ENCODE results near the gene TGFBR1.
"Not testable (repeated sequence)": the region's sequence is repeated elsewhere in the genome, so short reads cannot be mapped to it uniquely, and the experiment has no call there.

Gene TGFBR1

GRCh38 chr9:99076030-99076429 is 28.9 kb upstream of the TGFBR1 start:
- no peak for DNase-seq

DNA sequence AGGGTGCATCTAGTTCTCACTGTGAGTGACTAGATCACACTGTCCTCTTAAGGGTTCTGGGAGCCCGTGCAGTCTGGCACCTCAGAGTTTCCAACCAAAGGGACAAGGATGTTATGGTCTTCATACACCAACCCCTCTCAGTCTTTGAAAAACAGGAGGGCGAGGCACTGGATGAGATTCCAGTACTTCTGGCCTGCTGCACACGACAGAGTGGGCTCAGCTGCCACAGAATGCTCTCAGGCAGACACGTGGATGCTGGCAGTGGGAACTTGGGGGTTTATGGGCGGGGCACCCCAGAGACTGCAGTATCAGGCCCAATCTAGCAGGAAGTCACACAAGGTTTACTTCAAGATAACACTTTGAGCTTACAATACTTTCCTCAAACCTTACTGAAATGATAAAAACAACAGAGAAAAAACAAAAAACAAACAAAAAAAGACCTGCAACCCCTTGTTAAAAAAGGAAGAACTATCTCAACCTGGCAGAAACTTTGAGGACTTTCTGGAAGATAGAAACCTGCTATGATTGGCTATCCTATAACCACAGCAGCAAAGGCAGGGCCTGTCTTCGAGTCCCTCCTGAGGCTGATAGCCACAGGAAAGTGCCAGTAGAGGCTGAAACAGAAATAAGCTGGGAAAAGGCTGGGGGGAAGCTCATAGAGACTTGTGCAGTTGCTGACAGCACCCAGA is 28.3 kb upstream of the TGFBR1 start:
- DNase-seq: no peak

DNA sequence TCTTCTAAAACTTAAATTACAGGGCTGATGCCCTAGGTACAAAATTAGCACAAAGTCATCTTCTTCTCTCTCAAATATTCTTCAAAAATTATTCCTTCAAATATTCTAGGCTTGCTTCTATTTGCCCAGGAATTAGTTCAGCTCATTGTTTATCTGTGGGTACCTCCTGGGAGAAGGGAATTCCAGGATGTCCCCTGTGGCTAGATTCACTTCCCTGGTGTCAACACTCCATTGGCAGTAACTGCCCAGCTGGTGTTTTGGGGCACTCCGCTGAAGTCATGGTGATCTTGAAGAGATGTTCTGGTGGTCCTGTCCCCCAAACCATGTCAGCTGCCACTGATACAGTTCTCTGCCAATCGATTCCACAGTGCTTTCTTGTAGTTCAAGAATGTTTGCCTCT is 26.2 kb upstream of the TGFBR1 start:
- peak; percentile 54 for DNase-seq

DNA sequence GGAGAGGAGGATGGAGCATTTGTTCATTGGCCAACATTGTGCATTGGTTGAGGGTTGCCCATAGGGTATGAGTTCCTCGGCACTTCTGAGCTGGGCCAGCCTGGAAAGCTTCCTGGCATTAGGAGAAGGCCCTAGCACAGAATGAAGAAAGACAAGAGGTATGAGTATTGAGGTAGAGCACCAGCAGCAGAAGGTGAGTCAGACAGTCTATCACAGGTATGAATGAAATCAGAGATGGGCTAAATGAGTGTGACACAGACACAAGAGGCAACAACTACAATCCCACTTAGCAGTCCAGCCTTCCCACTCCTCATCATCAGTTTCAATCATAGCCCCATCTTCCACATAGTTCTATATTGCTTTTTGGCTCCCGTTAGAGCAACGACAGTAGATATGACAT is 25.4 kb upstream of the TGFBR1 start:
- no peak for DNase-seq

DNA sequence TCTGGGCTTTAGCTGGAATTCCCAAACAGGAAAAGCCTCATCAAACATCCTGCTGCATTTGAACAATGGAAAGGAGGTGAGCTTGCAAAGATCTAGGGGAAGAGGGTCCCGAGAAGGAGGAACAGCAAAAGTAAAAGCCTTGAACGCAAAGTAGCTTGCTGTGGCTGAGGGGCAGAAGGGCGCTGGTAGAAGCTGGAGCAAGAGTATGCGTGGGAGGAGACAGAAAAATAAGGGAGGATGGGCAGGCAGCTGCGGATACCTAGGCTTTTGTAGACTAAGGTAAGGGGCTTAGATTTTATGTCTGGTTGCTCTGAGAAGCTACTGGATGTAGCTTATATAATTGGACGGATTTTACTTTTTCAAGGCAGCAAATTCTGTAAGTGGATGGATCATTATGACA is 21.9 kb upstream of the TGFBR1 start:
- DNase-seq: no peak

GRCh38 chr9:99085949-99086948 is 18.7 kb upstream of the TGFBR1 start:
- DNase-seq: peak; percentile 82

GRCh38 chr9:99087462-99087861 is 17.5 kb upstream of the TGFBR1 start:
- no peak for DNase-seq

- peak; percentile 68 for DNase-seq
Measured at GRCh38 chr9:99090336-99091130, 14.4 kb upstream of the TGFBR1 start.

- no peak for DNase-seq
Measured at GRCh38 chr9:99092643-99093491, 12.0 kb upstream of the TGFBR1 start.

DNA sequence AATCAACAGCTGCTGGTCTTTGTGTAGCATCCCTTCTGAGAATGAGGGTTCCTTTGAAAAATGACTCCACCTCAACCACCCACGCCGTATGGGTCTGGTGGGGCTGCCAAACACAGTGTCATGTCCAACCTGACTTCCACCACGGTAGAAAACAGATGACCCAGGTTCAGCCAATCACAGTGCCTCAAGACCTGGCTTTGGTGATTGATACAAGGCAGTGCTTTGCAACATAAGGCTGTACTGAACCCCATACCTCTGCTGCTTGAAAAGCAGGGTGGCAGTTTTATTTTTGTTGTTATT is 11.5 kb upstream of the TGFBR1 start:
- no peak for DNase-seq

DNA sequence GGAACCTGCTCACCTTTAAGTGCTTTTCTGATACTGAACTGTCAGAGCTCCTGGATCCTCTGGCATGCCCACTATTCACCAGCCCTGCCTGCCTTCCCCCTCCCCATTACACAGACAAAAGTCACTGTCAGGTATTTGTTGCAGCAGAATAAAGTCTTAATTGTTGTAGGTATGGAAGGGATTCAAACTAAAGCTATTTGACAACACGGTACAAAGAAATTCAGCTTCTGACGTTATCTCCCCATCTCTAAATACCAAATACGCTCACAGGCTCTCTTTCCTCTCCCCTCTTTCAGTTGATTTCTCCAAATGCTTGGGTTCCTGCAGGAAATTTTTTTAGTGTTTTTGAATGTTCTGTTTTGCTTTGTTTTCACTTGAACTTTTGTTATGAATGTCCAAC is 9.3 kb upstream of the TGFBR1 start:
- DNase-seq: no peak

DNA sequence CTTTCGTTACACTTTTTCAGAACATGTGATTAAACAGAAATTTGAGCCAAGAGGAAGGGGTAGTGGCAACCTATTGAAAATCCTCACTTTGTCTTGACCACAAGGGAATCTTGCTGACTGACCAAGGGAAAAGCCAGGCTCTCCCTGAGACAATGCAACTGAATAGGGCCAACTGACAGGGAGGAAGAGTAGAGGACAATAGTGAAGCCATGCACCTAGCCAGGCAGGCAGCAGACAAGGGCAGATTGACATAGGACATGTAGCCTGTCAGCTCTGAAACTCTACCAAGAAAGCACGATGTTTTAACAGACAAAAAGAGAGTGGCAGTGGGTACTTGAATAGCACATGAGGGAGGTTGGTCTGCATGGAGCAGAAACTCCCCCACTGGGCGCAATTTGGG is 8.5 kb upstream of the TGFBR1 start:
- no peak for DNase-seq

DNA sequence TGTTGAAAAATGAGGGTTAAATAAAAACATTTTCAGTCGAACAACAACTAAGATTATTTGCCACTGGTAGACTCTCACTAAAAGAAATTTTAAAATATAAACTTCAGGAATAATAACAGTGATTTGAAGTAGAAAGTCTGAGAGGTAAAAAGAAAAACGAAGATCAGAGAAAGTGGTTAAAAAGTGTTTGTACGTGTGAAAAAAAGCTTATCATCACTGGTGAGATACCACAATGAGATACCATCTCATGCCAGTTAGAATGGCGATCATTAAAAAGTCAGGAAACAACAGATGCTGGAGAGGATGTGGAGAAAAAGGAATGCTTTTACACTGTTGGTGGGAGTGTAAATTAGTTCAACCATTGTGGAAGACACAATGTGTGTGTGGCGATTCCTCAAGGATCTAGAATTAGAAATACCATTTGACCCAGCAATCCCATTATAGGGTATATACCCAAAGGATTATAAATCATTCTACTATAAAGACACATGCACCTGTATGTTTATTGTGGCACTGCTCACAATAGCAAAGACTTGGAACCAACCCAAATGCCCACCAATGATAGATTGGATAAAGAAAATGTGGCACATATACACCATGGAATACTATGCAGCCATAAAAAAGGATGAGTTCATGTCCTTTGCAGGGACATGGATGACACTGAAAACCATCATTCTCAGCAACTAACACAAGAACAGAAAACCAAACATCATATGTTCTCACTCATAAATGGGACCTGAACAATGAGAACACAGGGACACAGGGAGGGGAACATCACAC is 4.9 kb upstream of the TGFBR1 start:
- DNase-seq: not testable (repeated sequence)

DNA sequence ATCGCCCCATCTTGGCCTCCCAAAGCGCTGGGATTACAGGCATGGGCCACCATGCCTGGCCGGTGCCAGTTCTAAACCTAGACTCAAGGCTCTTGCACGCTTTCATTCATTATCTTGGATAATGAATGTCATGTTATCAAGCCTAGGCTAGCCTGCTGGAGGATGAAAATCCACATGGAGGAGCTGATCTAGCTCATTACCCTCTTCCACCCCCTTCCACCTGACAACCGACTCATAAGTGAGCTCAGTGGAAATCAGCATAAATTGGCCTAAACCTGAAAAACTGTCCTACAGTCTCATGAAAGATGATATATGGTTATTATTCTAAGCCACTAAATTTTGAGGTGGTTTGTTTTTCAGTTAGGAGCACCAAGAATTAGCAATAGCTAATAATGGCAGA is 3.6 kb upstream of the TGFBR1 start:
- no peak for DNase-seq

- no peak for DNase-seq
Measured at GRCh38 chr9:99101812-99102211, 3.1 kb upstream of the TGFBR1 start.

DNA sequence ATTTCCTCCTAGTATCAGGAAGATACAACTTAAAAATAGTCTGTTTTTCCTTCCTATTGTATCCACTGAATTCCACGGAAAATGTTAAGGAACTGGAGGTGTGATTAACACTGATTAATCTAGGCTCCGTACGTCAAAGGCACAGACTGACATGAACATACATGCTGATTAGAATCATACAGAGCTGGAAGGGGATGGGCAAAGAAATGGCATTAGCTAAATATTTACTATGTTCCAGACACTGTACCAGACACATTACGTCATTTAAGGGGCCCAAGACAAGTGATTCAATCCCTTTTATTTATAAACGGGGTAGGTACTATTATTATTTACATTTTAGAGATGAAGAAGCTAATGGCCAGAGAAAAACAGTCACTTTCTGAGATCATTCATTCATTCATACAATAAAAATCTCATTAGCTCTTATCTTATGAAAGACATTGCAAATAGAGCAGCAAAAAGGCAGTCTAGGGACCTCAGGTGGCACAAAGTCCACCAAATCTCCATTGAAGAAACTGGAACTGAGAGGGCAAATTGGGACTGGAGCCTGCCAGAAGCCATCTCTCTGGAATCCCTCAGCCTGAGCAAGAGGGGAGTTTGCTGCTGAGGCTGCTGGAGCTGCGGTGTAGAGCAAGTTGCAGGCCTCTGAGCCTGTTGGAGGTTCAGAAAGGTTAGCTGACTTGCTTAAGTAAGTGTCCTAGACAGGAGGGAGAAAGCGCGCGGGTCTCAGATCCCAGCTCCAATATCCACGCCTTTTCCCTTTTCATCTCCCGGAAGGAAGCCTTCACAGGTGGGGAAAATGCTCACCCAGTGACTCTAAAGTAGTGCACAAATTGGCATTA is 1.6 kb upstream of the TGFBR1 start:
- no peak for DNase-seq

DNA sequence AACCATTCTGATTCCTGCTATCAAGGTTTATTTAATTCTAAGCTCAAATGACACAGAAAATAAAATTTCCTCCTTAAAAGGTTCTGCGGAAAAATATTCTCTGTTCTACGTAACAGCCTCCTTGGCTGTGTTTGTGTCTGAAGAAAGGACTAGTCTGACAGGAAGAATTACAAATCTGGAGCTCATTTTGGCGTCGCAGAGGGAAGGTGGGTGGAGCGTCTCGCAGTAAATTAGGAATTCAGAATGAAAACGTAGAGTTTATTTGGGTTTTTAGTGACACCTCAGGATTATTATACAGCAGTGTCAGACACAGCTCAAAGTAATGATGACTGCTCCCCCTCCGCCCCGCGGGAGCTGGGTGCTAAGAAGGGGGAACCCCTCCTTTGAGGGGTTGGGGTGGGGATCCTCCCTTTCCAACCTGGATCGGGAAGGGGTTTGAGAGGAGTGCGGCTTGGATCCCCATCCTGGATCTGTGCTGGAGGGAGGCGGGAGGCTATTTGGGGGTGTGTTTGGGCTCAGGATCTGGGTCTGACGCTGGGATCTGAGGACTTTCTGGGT is 933 bp upstream of the TGFBR1 start:
- peak; percentile 57 for DNase-seq

DNA sequence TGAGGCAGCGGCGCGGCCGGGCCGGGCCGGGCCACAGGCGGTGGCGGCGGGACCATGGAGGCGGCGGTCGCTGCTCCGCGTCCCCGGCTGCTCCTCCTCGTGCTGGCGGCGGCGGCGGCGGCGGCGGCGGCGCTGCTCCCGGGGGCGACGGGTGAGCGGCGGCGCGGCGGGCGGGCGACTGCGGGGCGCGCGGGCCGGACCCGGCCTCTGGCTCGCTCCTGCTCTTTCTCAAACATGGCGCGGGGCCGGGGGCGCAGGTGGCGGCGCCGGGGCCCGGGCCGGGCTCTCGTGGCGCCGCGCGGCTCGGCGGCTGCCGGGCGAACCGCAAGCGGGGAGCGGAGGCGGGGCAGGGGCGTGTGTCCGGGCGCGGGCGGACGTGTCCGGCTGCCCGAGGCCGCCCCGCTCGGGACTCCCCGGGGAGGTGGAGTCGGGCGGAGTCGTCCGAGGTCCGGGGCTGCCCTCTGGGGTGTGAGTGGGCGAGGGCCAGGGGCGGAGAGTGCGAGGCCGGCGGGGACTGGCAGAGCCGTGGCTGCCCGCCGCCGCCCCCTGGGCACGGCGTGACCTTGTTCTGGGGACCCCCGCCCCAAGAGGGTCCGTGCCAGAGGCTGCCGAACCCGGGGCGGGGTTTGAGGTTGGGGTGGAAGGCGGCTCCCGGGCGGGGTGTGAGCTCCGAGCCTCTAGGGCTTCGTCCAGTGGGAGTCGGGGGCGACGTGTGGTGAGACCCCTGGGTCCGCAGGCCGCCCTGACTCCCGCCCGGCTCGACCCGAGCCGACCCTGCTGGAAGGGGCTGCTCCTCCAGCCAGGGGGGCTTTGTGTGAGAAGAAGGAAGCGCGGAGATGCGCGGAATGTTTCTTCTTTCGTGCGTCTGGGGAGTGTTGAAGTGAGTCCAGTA is 485 bp downstream of the TGFBR1 start:
- DNase-seq: peak; percentile 84

- DNase-seq: no peak
Measured at GRCh38 chr9:99106044-99106375, 1.1 kb downstream of the TGFBR1 start.
